ENCODE results near the gene HMX1.

The HMX1 gene

GRCh38 chr4:8853249-8853648 lies 18.4 kb downstream of the HMX1 start:
- no peak for TF ChIP-seq CTCF (IDR thresholded peaks at IDR 0.05)
- no peak for DNase-seq (ENCODE audit: low spot score)
- Histone ChIP-seq H3K4me3 (no peak overlapping the region), H3K27ac (no peak overlapping the region)

GRCh38 chr4:8852118-8852704 lies 19.4 kb downstream of the HMX1 start:
- no peak for TF ChIP-seq CTCF (IDR thresholded peaks at IDR 0.05)
- no peak overlapping the region for H3K4me3 ChIP-seq
- H3K27ac ChIP-seq: no peak overlapping the region
- no peak for DNase-seq (ENCODE audit: low spot score)

GRCh38 chr4:8851321-8852117 lies 20.1 kb downstream of the HMX1 start:
- H3K4me3 ChIP-seq: no peak overlapping the region
- no peak overlapping the region for H3K27ac ChIP-seq
- no peak for TF ChIP-seq CTCF (IDR thresholded peaks at IDR 0.05)
- no peak for DNase-seq (ENCODE audit: low spot score)

GRCh38 chr4:8850830-8851188 lies 20.8 kb downstream of the HMX1 start:
- DNase-seq (ENCODE audit: low spot score): no peak

DNA sequence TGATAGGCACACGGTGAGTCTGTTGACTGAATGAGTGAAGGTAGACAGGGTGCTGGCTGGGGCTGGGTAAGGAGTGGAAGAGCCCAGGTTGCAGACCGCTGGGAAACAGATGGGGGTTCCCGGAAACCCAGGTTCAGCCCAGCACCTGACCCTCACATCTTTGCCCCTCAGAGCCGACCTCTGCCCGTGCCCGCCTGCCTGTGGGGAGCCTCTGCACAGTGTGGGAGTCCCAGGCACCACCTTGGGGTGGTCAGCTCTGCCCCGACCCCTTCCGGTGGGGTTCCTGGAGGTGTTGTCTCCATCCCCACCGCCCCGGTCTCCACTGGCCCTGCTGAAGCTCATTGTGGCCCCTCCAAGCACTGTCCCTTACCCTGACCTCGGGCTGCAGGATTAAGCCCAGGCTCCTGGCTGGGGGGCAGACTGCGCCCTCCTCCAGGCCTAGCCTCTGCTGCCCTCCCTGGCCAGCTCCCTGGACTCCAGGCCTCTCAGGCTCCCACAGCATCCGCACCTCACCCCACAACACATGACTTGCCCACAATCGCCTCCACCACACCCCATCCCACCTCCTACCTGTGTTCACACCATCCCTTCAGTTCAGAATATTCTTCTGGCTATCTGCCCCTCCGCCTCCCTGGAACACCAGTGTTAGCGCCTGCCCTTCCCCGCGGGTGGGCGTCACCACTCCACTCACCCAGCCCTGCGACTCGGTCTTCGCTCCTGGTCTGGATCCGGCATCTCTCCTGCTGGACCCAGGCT lies 21.4 kb downstream of the HMX1 start:
- no peak for TF ChIP-seq CTCF (IDR thresholded peaks at IDR 0.05)
- H3K27ac ChIP-seq: no peak overlapping the region
- no peak overlapping the region for H3K4me3 ChIP-seq
- no peak for DNase-seq (ENCODE audit: low spot score)

More at GRCh38 chr4:8850830-8851188, 20.8 kb downstream of the HMX1 start:
- Histone ChIP-seq H3K4me3 (no peak overlapping the region), H3K27ac (no peak overlapping the region)
- no peak for TF ChIP-seq CTCF (IDR thresholded peaks at IDR 0.05)

DNA sequence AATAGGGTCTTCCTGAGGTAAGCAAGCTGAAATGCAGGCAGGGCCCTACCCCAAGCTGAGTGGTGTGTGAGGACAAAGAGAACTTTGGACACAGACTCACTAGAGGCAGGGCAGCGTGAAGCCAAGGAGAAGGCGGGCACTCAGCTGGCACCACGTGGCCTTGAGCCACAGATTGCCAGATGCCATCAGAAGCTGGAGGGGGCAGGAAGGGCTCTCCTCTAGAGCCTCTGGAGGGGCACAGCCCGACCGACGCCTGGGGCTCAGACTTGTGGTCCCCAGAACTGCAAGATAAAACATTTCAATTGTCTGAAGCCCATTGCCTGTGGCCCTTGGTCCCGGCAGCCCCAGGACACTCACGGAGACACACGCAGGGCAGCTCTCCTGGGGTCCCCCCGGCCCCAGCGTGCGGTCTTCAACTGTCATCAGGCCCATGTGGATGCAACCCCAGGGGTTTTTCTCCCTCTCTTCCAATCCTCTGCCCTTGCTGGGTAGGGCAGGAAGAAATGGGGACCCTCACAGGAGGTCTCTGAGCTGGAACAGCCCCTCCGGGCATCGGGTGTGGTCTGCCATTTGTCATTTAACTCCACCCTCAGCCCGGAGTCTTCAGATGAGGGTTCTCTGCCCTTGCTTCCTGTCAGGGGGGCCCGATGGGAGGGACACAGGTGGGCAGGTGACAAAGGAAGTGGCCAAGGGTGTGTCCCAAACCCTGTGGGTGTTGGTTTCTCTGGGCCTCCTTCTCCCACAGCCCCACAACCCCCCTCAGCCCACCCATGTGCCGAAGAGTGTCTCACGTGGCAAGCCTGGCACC lies 22.2 kb downstream of the HMX1 start:
- no peak for TF ChIP-seq CTCF (IDR thresholded peaks at IDR 0.05)
- Histone ChIP-seq H3K4me3 (no peak overlapping the region), H3K27ac (no peak overlapping the region)
- DNase-seq (ENCODE audit: low spot score): no peak

Measured in coronary artery (tissue), 2 donors.